ENCODE measurements around the gene SMIM12.

- TF ChIP-seq CTCF (IDR thresholded peaks at IDR 0.05), result no peak
- TF ChIP-seq POLR2A (IDR thresholded peaks at IDR 0.05), result no peak
Observed at GRCh38 chr1:34842952-34843371, 16.6 kb downstream of the SMIM12 start.
